ENCODE measurements around the gene CCBE1.

CCBE1 gene

DNA sequence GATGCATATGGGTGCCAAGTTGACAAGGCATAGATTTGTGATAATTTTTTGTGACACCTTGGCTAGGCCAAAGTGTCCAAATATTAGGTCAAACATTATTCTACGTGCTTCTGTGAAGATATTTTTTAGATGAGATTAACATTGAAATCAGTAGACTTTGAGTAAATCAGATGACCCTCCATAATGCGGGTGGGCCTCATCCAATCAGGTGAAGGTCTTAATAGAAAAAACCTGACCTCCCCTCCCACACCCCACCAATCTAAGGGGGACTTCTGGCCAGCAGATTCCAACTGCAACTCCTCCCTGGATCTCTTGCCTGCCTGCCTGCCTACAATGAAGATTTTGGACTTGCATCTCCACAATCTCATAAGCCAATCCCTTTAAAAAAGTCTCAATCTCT, 219.4 kb downstream of the CCBE1 start:
- no peak for TF ChIP-seq EGR1 (IDR thresholded peaks at IDR 0.05)
- TF ChIP-seq, protein P1, sequence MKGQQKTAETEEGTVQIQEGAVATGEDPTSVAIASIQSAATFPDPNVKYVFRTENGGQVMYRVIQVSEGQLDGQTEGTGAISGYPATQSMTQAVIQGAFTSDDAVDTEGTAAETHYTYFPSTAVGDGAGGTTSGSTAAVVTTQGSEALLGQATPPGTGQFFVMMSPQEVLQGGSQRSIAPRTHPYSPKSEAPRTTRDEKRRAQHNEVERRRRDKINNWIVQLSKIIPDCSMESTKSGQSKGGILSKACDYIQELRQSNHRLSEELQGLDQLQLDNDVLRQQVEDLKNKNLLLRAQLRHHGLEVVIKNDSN (IDR thresholded peaks at IDR 0.05), result no peak
- no peak for TF ChIP-seq YY1 (IDR thresholded peaks at IDR 0.05; ENCODE audit: low read depth)
- TF ChIP-seq, protein P2, sequence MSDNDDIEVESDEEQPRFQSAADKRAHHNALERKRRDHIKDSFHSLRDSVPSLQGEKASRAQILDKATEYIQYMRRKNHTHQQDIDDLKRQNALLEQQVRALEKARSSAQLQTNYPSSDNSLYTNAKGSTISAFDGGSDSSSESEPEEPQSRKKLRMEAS (IDR thresholded peaks at IDR 0.05), result no peak
- TF ChIP-seq CEBPB (IDR thresholded peaks at IDR 0.05), result no peak
- no peak for TF ChIP-seq TCF12 (IDR thresholded peaks at IDR 0.05; ENCODE audit: low read depth)

DNA sequence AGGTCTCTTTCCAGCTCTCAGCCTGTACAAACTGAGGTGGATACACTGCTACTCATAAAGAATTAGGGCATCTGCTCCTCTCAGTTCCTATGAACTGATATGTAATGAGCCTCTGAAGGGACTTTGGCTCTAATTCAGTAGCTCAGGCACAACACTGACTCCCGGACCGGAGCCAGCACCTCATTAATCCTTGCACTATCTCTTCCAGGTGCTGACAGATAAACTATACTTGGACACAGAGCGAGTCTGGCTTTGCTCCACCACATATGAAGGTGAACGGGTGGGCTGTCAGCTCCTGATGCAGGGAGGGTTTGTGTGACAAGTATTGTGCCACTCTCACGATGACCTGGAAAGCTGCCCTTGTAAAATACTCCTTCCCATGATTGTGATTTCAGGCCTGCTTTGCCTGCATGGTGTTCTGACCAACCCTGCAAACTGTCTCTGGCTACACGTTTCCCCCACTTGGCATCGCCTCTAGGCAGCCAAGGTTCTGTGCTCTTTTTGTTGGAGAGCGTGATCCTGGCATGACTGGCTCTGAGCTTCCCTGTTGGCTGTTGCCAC, 226.6 kb downstream of the CCBE1 start:
- TF ChIP-seq CREB1 (IDR thresholded peaks at IDR 0.05; ENCODE audit: low read depth) (no peak), ZBTB7A (IDR thresholded peaks at IDR 0.05; ENCODE audit: low read depth) (no peak), YY1 (IDR thresholded peaks at IDR 0.05; ENCODE audit: low read depth) (no peak), FOXM1 (IDR thresholded peaks at IDR 0.05; ENCODE audit: borderline replicate concordance, low read depth) (no peak), NFIC (IDR thresholded peaks at IDR 0.05) (no peak), EP300 (IDR thresholded peaks at IDR 0.05; ENCODE audit: borderline replicate concordance) (no peak), TAF1 (IDR thresholded peaks at IDR 0.05; ENCODE audit: low read depth) (no peak), TEAD4 (IDR thresholded peaks at IDR 0.05) (no peak), TCF12 (IDR thresholded peaks at IDR 0.05; ENCODE audit: low read depth) (no peak)
- TF ChIP-seq, protein P1 (IDR thresholded peaks at IDR 0.05), result no peak

DNA sequence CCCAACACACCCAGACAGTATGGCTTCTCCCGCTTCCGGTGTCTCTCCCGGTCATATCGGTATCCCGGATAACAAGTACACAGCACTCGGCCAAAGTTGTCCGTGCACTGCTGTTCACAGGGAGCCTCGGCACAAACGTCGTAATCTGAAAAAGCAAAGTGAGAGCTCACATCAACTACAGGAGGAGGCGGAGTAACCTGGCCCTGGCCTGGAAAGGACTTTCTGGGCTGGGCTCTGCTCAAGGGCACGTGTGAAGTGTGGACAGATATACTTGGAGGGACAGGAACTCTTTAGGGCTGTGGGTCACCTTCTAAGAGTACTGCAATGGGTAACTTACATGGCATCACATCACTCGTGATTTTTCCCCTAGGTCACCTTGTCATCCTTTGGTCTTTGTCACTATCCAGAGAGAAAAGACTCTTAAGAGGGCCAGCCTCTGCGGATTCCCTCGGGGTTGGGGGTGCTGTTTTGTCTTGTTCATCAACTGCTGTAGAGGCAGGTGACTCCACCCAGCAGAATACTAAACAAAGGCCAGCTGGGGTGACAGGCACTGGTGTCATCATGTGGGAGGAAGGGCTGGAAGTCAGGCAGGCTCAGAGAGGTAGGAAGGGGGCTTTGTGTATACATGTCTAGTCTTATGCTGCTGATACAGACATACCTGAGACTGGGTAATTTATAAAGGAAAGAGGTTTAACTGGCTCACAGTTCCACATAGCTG, 227.6 kb downstream of the CCBE1 start:
- TF ChIP-seq TEAD4 (IDR thresholded peaks at IDR 0.05) (no peak), ZBTB7A (IDR thresholded peaks at IDR 0.05; ENCODE audit: low read depth) (no peak), NFIC (IDR thresholded peaks at IDR 0.05) (no peak)
- TF ChIP-seq, protein P3, sequence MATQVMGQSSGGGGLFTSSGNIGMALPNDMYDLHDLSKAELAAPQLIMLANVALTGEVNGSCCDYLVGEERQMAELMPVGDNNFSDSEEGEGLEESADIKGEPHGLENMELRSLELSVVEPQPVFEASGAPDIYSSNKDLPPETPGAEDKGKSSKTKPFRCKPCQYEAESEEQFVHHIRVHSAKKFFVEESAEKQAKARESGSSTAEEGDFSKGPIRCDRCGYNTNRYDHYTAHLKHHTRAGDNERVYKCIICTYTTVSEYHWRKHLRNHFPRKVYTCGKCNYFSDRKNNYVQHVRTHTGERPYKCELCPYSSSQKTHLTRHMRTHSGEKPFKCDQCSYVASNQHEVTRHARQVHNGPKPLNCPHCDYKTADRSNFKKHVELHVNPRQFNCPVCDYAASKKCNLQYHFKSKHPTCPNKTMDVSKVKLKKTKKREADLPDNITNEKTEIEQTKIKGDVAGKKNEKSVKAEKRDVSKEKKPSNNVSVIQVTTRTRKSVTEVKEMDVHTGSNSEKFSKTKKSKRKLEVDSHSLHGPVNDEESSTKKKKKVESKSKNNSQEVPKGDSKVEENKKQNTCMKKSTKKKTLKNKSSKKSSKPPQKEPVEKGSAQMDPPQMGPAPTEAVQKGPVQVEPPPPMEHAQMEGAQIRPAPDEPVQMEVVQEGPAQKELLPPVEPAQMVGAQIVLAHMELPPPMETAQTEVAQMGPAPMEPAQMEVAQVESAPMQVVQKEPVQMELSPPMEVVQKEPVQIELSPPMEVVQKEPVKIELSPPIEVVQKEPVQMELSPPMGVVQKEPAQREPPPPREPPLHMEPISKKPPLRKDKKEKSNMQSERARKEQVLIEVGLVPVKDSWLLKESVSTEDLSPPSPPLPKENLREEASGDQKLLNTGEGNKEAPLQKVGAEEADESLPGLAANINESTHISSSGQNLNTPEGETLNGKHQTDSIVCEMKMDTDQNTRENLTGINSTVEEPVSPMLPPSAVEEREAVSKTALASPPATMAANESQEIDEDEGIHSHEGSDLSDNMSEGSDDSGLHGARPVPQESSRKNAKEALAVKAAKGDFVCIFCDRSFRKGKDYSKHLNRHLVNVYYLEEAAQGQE (IDR thresholded peaks at IDR 0.05; ENCODE audit: low read depth), result no peak

DNA sequence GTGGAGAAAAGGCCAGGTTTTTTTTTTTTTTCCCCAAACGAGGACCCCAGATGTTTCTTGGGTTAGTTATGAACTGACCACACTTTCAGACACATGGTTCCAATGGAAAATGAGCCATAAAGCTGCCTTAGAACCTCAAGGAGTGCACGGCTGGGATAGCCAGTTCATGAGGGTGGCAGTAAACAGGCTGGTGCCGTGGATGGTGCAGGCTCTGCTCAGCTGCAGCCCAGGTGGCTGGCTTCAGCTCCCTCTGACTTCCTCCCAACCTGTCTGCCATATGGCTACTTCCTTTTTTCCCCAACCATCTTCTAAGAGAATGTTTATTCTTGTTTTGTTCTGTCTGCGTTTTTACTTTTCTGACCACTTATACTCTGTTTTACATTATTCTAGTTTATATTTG, 228.4 kb downstream of the CCBE1 start:
- TF ChIP-seq, protein P3 (IDR thresholded peaks at IDR 0.05; ENCODE audit: low read depth), result no peak
- TF ChIP-seq NFIC (IDR thresholded peaks at IDR 0.05) (no peak), ZBTB7A (IDR thresholded peaks at IDR 0.05; ENCODE audit: low read depth) (no peak), FOXM1 (IDR thresholded peaks at IDR 0.05; ENCODE audit: borderline replicate concordance, low read depth) (no peak), EP300 (IDR thresholded peaks at IDR 0.05; ENCODE audit: borderline replicate concordance) (no peak), CEBPB (IDR thresholded peaks at IDR 0.05) (no peak), TEAD4 (IDR thresholded peaks at IDR 0.05) (no peak), RAD21 (IDR thresholded peaks at IDR 0.05; ENCODE audit: low read depth) (no peak), EGR1 (IDR thresholded peaks at IDR 0.05) (no peak), TCF12 (IDR thresholded peaks at IDR 0.05; ENCODE audit: low read depth) (no peak)
- TF ChIP-seq, protein P2 (IDR thresholded peaks at IDR 0.05), result no peak
- TF ChIP-seq, protein P1 (IDR thresholded peaks at IDR 0.05), result no peak

DNA sequence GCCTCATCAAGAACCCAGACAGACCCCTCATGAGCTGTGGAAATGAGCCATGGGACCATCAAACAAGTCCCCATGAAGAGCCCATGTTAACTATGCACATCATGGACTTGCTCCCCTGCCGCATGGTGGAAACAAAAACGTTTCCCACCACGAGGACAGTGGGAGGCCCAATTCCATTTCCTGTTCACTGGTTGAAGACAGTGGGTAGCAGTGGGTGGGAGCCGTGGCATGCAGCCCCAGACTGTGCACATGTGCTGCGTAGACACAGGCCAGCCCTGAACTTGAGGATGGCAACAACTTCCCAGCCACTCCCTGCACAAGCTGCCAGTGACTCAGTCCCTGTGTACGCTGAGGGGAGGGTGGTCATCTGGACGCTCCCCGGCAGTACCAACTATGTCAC, 229.7 kb downstream of the CCBE1 start:
- TF ChIP-seq, protein P1 (IDR thresholded peaks at IDR 0.05), result no peak
- TF ChIP-seq, protein P3 (IDR thresholded peaks at IDR 0.05; ENCODE audit: low read depth), result no peak
- TF ChIP-seq EP300 (IDR thresholded peaks at IDR 0.05; ENCODE audit: borderline replicate concordance) (no peak), TCF12 (IDR thresholded peaks at IDR 0.05; ENCODE audit: low read depth) (no peak), ZBTB7A (IDR thresholded peaks at IDR 0.05; ENCODE audit: low read depth) (no peak), YY1 (IDR thresholded peaks at IDR 0.05; ENCODE audit: low read depth) (no peak)

Data from Ishikawa (cell line).